Neural cell (in vitro differentiated cells): ENCODE results near the gene CSGALNACT2.

Experiments
- EP300 ChIP-seq: fragments of 450-650 bp; conservative IDR thresholded peaks from 2 replicates; pipeline ENCODE4 v1.6.1; 2014; ENCODE audit warnings: antibody characterized with exemption, mild to moderate bottlenecking, moderate library complexity; ENCODE audit not compliant: poor library complexity, severe bottlenecking
- EZH2 ChIP-seq: fragments of 200-600, 300-800 bp; shearing (Covaris generic), sonication (generic); IDR thresholded peaks from 2 replicates; pipeline ENCODE4 v1.6.1; 2014; ENCODE audit warnings: antibody characterized with exemption, low read length, borderline replicate concordance, mild to moderate bottlenecking; ENCODE audit not compliant: insufficient read depth, poor library complexity, severe bottlenecking
- MXI1 ChIP-seq: fragments of 450-650 bp; conservative IDR thresholded peaks from 2 replicates; pipeline ENCODE4 v1.6.1; 2014; ENCODE audit warnings: antibody characterized with exemption, mild to moderate bottlenecking; ENCODE audit not compliant: poor library complexity, severe bottlenecking
- POLR2AphosphoS5 ChIP-seq: IDR thresholded peaks from 2 replicates; pipeline ENCODE4 v1.6.1; 2012
- RAD21 ChIP-seq: fragments of 450-650 bp; conservative IDR thresholded peaks from 2 replicates; pipeline ENCODE4 v1.6.1; 2014; ENCODE audit warnings: antibody characterized with exemption, mild to moderate bottlenecking, moderate library complexity
- SMC3 ChIP-seq: fragments of 450-650 bp; conservative IDR thresholded peaks from 2 replicates; pipeline ENCODE4 v1.6.1; 2014; ENCODE audit warnings: antibody characterized with exemption, mild to moderate bottlenecking, moderate library complexity; ENCODE audit not compliant: poor library complexity
- TAF1 ChIP-seq: IDR thresholded peaks from 2 replicates; pipeline ENCODE4 v1.6.1; 2012; ENCODE audit warnings: low read depth
- TF ChIP-seq, protein P1 (sequence below): fragments of 450-650 bp; IDR thresholded peaks from 2 replicates; pipeline ENCODE4 v1.5.1; 2014; ENCODE audit warnings: antibody characterized with exemption, mild to moderate bottlenecking, moderate library complexity; ENCODE audit not compliant: poor library complexity, severe bottlenecking

DNA sequence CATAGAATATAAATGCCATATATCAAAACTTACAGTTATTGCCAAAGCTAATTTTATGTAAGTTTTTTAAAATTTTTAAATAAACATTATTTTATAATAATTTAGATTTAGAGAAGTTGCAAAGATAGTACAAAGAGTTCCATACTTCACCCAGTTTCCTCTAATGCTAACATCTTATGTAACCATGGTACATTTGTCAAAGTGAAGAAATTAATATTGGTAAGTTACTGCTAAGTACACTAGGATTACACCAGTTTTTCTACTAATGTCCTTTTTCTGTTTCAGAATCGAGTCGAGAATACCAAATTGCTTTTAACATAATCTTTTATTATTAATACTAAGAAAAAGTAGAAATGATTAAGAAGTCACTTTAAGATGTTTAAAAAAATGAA, 29.2 kb downstream of the CSGALNACT2 start:
- TF ChIP-seq, protein P1, sequence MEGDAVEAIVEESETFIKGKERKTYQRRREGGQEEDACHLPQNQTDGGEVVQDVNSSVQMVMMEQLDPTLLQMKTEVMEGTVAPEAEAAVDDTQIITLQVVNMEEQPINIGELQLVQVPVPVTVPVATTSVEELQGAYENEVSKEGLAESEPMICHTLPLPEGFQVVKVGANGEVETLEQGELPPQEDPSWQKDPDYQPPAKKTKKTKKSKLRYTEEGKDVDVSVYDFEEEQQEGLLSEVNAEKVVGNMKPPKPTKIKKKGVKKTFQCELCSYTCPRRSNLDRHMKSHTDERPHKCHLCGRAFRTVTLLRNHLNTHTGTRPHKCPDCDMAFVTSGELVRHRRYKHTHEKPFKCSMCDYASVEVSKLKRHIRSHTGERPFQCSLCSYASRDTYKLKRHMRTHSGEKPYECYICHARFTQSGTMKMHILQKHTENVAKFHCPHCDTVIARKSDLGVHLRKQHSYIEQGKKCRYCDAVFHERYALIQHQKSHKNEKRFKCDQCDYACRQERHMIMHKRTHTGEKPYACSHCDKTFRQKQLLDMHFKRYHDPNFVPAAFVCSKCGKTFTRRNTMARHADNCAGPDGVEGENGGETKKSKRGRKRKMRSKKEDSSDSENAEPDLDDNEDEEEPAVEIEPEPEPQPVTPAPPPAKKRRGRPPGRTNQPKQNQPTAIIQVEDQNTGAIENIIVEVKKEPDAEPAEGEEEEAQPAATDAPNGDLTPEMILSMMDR: no peak
- TF ChIP-seq RAD21 (no peak), EZH2 (no peak), POLR2AphosphoS5 (no peak), MXI1 (no peak), EP300 (no peak), TAF1 (no peak), SMC3 (no peak)
